ENCODE results near the gene DPYSL5. TPM values are rescaled to one million over a fixed set of nuclear protein-coding genes. Genes with fewer than 3 reads are reported as not detected.

Gene DPYSL5
- total RNA-seq, 1 donor = not detected

- no peak overlapping the region for H3K4me3 ChIP-seq (ENCODE audit: low read depth, low read length)
- TF ChIP-seq, protein P1, sequence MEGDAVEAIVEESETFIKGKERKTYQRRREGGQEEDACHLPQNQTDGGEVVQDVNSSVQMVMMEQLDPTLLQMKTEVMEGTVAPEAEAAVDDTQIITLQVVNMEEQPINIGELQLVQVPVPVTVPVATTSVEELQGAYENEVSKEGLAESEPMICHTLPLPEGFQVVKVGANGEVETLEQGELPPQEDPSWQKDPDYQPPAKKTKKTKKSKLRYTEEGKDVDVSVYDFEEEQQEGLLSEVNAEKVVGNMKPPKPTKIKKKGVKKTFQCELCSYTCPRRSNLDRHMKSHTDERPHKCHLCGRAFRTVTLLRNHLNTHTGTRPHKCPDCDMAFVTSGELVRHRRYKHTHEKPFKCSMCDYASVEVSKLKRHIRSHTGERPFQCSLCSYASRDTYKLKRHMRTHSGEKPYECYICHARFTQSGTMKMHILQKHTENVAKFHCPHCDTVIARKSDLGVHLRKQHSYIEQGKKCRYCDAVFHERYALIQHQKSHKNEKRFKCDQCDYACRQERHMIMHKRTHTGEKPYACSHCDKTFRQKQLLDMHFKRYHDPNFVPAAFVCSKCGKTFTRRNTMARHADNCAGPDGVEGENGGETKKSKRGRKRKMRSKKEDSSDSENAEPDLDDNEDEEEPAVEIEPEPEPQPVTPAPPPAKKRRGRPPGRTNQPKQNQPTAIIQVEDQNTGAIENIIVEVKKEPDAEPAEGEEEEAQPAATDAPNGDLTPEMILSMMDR (IDR thresholded peaks at IDR 0.05; ENCODE audit: insufficient read depth, low read length) = no peak
- DNase-seq (ENCODE audit: low read depth) = no peak
Measured at GRCh38 chr2:26818255-26818654, 29.7 kb upstream of the DPYSL5 start.

DNA sequence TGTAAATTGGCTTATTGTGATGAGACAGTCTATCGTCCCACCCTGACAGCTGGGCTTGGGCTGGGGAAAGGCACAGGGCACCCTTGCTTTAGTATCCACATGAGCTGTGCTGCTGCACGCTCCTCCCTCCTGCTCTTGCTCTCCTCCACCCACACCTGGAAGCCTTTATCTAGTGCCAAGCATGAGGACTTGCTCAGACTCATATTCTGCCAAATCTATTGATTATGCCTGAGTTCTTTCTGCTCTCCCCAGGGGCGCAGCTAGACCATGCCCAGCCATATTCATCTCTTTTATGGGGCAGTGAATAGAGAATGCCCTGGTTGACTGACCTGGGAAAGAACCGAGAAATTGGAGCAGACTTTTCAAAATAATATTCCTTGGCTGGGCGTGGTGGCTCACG, 29.0 kb upstream of the DPYSL5 start:
- H3K4me3 ChIP-seq (ENCODE audit: low read depth, low read length) = no peak overlapping the region
- no peak for DNase-seq (ENCODE audit: low read depth)
- TF ChIP-seq, protein P1 (IDR thresholded peaks at IDR 0.05; ENCODE audit: insufficient read depth, low read length) = no peak

GRCh38 chr2:26820932-26821331, 27.0 kb upstream of the DPYSL5 start:
- DNase-seq (ENCODE audit: low read depth) = no peak
- no peak overlapping the region for H3K4me3 ChIP-seq (ENCODE audit: low read depth, low read length)
- TF ChIP-seq, protein P1 (IDR thresholded peaks at IDR 0.05; ENCODE audit: insufficient read depth, low read length) = no peak

DNA sequence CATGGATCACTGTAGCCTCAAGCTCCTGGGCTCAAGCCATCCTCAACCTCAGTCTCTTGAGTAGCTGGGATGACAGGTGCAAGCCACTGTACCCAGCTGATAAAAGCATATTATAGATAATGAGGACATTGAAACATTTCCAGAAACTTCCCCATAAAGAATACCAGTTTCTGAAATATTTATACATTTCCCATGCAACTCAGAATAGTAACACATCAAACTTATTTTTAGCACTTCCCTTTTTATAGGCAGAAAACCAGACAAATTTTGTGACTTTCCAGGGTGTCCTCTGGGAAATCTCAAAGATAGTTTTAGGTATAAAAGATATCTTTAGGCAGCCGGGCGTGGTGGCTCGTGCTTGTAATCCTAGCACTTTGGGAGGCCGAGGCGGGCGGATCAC, 25.1 kb upstream of the DPYSL5 start:
- DNase-seq (ENCODE audit: low read depth) = no peak
- TF ChIP-seq, protein P1 (IDR thresholded peaks at IDR 0.05; ENCODE audit: insufficient read depth, low read length) = no peak
- H3K4me3 ChIP-seq (ENCODE audit: low read depth, low read length) = no peak overlapping the region

- no peak overlapping the region for H3K4me3 ChIP-seq (ENCODE audit: low read depth, low read length)
- DNase-seq (ENCODE audit: low read depth) = peak; percentile 57
- TF ChIP-seq, protein P1 (IDR thresholded peaks at IDR 0.05; ENCODE audit: insufficient read depth, low read length) = peak; percentile 41
Measured at GRCh38 chr2:26838121-26838906, 9.6 kb upstream of the DPYSL5 start.

- DNase-seq (ENCODE audit: low read depth) = no peak
- no peak overlapping the region for H3K4me3 ChIP-seq (ENCODE audit: low read depth, low read length)
- TF ChIP-seq, protein P1 (IDR thresholded peaks at IDR 0.05; ENCODE audit: insufficient read depth, low read length) = peak; percentile 8
Measured at GRCh38 chr2:26840937-26841610, 6.9 kb upstream of the DPYSL5 start.

Measured in fibroblast of the aortic adventitia (primary cell).